ENCODE measurements around the gene LILRA6.

LILRA6 gene

GRCh38 chr19:54188215-54188871 lies 54.2 kb downstream of the LILRA6 start:
- DNase-seq (ENCODE audit: low read depth) = no peak

- no peak for DNase-seq (ENCODE audit: low read depth)
Observed at GRCh38 chr19:54186934-54187381, 55.6 kb downstream of the LILRA6 start.

Data from HS-5 (cell line).